NOMO-1 treated with dmso at 0.1 percent for 144 hours (cell line): ENCODE results near the gene POTEM.
"Not testable (repeated sequence)": the region's sequence is repeated elsewhere in the genome, so short reads cannot be mapped to it uniquely, and the experiment has no call there.

ENCODE experiments used
- DNase-seq: peaks from one replicate; lab custom pipeline; 2025; ENCODE audit not compliant: unreplicated experiment; lab: John Stamatoyannopoulos, UW

Gene POTEM

GRCh38 chr14:18967134-18967533, at the start of gene POTEM:
Gene POTEM, plus strand, starts transcription at chr14:18967434. Its CDS starts 52 bp downstream, at chr14:18967486.
- DNase-seq, result not testable (repeated sequence)

GRCh38 chr14:18918345-18918744, 48.9 kb upstream of the POTEM start:
- DNase-seq, result not testable (repeated sequence)

- not testable (repeated sequence) for DNase-seq
These were observed 47.2 kb upstream of the POTEM start for GRCh38 chr14:18920052-18920451.

GRCh38 chr14:18921055-18921701, 46.1 kb upstream of the POTEM start:
- not testable (repeated sequence) for DNase-seq

GRCh38 chr14:18936848-18937247, 30.4 kb upstream of the POTEM start:
- not testable (repeated sequence) for DNase-seq

GRCh38 chr14:18938733-18939132, 28.5 kb upstream of the POTEM start:
- DNase-seq, result not testable (repeated sequence)

GRCh38 chr14:18949939-18950338, 17.3 kb upstream of the POTEM start:
- DNase-seq, result not testable (repeated sequence)

- DNase-seq, result not testable (repeated sequence)
These were observed 14.1 kb upstream of the POTEM start for GRCh38 chr14:18953085-18953484.

- not testable (repeated sequence) for DNase-seq
These were observed 11.4 kb upstream of the POTEM start for GRCh38 chr14:18955816-18956215.

GRCh38 chr14:18961576-18961975, 5.7 kb upstream of the POTEM start:
- not testable (repeated sequence) for DNase-seq

GRCh38 chr14:18962143-18962542, 5.1 kb upstream of the POTEM start:
- not testable (repeated sequence) for DNase-seq

GRCh38 chr14:18963276-18963675, 4.0 kb upstream of the POTEM start:
- DNase-seq, result not testable (repeated sequence)

- DNase-seq, result not testable (repeated sequence)
These were observed 2.4 kb upstream of the POTEM start for GRCh38 chr14:18964878-18965277.

- not testable (repeated sequence) for DNase-seq
These were observed 35.3 kb downstream of the POTEM start for GRCh38 chr14:19002566-19002965.

GRCh38 chr14:19006490-19006889, 39.3 kb downstream of the POTEM start:
- DNase-seq, result not testable (repeated sequence)

GRCh38 chr14:19007678-19008077, 40.4 kb downstream of the POTEM start:
- not testable (repeated sequence) for DNase-seq

GRCh38 chr14:19011029-19011428, 43.8 kb downstream of the POTEM start:
- not testable (repeated sequence) for DNase-seq

- not testable (repeated sequence) for DNase-seq
These were observed 44.5 kb downstream of the POTEM start for GRCh38 chr14:19011703-19012102.

- not testable (repeated sequence) for DNase-seq
These were observed 48.0 kb downstream of the POTEM start for GRCh38 chr14:19015185-19015584.

- not testable (repeated sequence) for DNase-seq
These were observed 57.9 kb downstream of the POTEM start for GRCh38 chr14:19025080-19025589.

GRCh38 chr14:19026649-19027351, 59.6 kb downstream of the POTEM start:
- DNase-seq, result not testable (repeated sequence)

- not testable (repeated sequence) for DNase-seq
These were observed 60.7 kb downstream of the POTEM start for GRCh38 chr14:19027895-19028294.
